HL-60 (cell line): ENCODE measurements around the gene DPT.

Experiments used
- DNase-seq, 2 experiments: peaks; one replicate each; pipeline ENCODE4 v3.0.0-alpha.2; 2010 to 2020; ENCODE audit warnings: low read depth in 1 of 2, low spot score in 1 of 2
- H3K27ac ChIP-seq: fragments of 250-450 bp; sonication (Bioruptor Pico); replicated peaks from 2 replicates; pipeline ENCODE4 v1.5.1; 2020; ENCODE audit warnings: mild to moderate bottlenecking, moderate library complexity
- H3K27me3 ChIP-seq: fragments of 250-450 bp; sonication (Bioruptor Pico); 2 replicates; pipeline ENCODE4 v1.5.1; 2021; ENCODE audit warnings: mild to moderate bottlenecking, moderate library complexity; ENCODE audit not compliant: insufficient read depth, poor library complexity, severe bottlenecking
- H3K4me3 ChIP-seq: replicated peaks from 2 replicates; pipeline ENCODE4 v1.5.1; 2011; ENCODE audit warnings: mild to moderate bottlenecking, control low read depth, low read length; ENCODE audit not compliant: insufficient read depth
- GABPA ChIP-seq: IDR thresholded peaks from 2 replicates; pipeline ENCODE4 v1.6.1; 2012; ENCODE audit warnings: low read depth
- POLR2AphosphoS5 ChIP-seq: IDR thresholded peaks from 2 replicates; pipeline ENCODE4 v1.6.1; 2012; ENCODE audit warnings: low read depth
- SPI1 ChIP-seq: IDR thresholded peaks from 2 replicates; pipeline ENCODE4 v1.6.1; 2012; ENCODE audit warnings: low read depth, mild to moderate bottlenecking, borderline replicate concordance
- TF ChIP-seq, protein P1 (sequence below): IDR thresholded peaks from 2 replicates; pipeline ENCODE4 v1.6.1; 2012; ENCODE audit warnings: low read depth; ENCODE audit not compliant: insufficient replicate concordance
- TF ChIP-seq, protein P2 (sequence below): IDR thresholded peaks from one replicate; pipeline ENCODE4 v1.5.1; 2011; ENCODE audit warnings: low read length, control low read depth, inconsistent platforms; ENCODE audit not compliant: insufficient read depth

DPT gene

DNA sequence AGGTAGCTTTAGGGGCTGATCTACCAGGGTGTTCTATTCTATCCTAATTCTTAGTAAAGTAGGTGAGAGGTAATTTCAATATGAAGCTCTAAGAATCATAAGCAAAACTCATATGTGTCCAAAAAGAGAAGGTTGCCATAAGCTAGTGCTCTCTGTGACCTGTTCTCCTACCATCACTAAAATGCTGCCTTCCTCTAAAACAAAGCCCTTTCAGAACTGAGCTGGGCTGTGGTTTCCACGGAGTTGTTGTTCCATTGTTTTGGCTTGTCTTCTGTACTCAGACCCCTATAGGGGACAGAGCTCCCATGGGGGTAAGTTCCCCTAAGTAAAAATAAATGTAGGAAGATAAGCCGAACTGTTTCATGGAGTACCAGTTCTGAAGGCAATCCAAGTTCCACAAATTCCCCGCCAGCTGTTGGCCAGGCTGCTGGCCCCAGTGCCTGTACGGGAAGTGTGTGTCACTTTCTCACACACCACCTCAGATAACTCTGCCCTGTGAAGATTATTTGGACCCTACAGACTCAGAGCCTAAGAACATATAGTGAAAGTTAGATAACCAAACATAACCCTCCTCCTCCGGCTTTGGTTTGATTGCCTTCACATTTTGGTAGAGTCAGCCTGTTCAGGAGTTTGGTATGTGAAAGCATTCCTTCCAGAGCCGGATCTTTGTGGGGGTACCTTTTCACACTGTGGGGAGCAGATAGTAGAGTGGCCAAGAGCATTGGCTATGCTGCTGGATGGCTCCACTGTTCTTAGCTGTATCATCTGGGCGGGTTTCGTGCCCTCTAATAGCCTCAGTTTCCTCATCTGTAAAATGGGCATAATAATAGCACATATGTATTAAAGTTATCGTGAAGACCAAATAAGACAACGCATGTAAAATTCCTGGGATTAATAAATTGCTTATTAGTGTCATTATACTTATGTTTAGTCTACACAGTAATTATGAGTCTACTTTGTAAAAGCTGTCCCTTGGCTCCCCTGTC is 10.8 kb downstream of the DPT start:
- DNase-seq = no peak
- H3K27me3 ChIP-seq = peaks cover 3% of the 10 kb centered on the region
- H3K4me3 ChIP-seq = no peak overlapping the region
- TF ChIP-seq GABPA (no peak), SPI1 (no peak)
- TF ChIP-seq, protein P1, sequence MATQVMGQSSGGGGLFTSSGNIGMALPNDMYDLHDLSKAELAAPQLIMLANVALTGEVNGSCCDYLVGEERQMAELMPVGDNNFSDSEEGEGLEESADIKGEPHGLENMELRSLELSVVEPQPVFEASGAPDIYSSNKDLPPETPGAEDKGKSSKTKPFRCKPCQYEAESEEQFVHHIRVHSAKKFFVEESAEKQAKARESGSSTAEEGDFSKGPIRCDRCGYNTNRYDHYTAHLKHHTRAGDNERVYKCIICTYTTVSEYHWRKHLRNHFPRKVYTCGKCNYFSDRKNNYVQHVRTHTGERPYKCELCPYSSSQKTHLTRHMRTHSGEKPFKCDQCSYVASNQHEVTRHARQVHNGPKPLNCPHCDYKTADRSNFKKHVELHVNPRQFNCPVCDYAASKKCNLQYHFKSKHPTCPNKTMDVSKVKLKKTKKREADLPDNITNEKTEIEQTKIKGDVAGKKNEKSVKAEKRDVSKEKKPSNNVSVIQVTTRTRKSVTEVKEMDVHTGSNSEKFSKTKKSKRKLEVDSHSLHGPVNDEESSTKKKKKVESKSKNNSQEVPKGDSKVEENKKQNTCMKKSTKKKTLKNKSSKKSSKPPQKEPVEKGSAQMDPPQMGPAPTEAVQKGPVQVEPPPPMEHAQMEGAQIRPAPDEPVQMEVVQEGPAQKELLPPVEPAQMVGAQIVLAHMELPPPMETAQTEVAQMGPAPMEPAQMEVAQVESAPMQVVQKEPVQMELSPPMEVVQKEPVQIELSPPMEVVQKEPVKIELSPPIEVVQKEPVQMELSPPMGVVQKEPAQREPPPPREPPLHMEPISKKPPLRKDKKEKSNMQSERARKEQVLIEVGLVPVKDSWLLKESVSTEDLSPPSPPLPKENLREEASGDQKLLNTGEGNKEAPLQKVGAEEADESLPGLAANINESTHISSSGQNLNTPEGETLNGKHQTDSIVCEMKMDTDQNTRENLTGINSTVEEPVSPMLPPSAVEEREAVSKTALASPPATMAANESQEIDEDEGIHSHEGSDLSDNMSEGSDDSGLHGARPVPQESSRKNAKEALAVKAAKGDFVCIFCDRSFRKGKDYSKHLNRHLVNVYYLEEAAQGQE = no peak
- H3K27ac ChIP-seq = no peak overlapping the region

DNA sequence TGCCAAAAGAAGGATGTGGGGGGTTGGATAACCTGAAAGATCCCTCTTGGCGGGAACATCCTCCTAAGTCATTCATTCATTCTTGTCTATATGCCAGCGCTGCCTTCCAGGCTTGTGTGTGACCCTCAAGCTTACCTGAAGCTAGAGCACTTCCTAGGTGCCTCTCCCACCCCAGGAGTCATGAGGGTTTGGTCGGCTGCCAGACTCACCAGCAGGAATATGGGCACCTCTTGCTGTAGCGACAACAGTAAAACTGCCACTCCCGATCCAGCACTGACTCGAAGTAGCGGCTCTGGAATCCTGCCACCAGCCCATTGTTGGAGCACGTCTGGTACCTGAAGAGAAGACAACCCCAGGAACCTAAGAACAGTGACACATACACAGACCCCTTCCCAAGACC is 15.0 kb downstream of the DPT start:
- no peak for TF ChIP-seq POLR2AphosphoS5
- Histone ChIP-seq H3K27me3 (no peaks in the 10 kb centered on the region), H3K27ac (no peak overlapping the region), H3K4me3 (no peak overlapping the region)
- DNase-seq = no peak

DNA sequence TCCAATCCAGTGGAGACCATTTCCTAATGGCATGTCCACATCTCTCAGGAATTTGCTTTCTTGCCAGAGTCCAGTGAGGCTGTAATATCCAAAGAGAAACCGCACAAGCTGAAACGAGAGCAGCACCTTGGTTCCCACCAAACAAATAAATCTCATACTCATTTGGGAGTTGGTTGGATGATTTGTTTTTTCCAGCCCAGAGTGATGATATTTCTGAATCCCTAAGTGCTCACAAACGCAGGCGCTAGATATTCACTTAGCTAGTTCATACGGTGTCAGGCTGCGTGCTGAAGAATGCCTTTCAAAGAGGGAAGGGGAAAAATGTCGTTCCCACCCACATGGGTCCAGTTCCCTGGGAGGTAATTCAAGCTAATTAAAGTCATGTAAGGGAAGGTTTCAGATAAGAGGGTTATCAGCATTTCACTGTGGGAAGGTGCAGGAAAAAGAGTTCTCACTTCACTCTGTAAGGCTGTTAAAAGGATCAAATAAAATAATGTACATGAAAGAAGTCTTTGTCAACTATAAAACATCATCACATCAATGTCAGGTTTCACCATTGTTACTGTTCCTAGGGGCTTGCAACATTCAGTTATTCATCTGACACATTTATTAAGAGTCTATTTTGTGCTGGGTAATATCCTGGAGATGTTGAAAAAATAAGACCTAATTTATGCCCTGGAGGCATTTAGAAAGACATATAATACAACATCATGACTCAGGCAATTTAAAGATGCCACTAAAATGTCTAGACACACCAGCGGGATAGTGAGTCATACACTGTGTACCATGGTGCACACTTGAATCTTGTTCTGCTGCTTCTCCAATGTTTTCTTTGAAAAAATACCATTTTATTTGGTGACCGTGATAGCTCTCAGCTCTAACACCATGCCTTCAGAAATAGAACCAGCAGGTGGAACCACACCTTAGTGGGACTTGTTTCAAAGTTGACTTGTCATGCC is 19.3 kb downstream of the DPT start:
- TF ChIP-seq, protein P2, sequence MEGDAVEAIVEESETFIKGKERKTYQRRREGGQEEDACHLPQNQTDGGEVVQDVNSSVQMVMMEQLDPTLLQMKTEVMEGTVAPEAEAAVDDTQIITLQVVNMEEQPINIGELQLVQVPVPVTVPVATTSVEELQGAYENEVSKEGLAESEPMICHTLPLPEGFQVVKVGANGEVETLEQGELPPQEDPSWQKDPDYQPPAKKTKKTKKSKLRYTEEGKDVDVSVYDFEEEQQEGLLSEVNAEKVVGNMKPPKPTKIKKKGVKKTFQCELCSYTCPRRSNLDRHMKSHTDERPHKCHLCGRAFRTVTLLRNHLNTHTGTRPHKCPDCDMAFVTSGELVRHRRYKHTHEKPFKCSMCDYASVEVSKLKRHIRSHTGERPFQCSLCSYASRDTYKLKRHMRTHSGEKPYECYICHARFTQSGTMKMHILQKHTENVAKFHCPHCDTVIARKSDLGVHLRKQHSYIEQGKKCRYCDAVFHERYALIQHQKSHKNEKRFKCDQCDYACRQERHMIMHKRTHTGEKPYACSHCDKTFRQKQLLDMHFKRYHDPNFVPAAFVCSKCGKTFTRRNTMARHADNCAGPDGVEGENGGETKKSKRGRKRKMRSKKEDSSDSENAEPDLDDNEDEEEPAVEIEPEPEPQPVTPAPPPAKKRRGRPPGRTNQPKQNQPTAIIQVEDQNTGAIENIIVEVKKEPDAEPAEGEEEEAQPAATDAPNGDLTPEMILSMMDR = no peak
- no peak for TF ChIP-seq SPI1
- TF ChIP-seq, protein P1 = no peak
- no peak for TF ChIP-seq POLR2AphosphoS5
- TF ChIP-seq GABPA = no peak
- Histone ChIP-seq H3K27me3 (no peaks in the 10 kb centered on the region), H3K4me3 (no peak overlapping the region), H3K27ac (no peak overlapping the region)
- DNase-seq = no peak

DNA sequence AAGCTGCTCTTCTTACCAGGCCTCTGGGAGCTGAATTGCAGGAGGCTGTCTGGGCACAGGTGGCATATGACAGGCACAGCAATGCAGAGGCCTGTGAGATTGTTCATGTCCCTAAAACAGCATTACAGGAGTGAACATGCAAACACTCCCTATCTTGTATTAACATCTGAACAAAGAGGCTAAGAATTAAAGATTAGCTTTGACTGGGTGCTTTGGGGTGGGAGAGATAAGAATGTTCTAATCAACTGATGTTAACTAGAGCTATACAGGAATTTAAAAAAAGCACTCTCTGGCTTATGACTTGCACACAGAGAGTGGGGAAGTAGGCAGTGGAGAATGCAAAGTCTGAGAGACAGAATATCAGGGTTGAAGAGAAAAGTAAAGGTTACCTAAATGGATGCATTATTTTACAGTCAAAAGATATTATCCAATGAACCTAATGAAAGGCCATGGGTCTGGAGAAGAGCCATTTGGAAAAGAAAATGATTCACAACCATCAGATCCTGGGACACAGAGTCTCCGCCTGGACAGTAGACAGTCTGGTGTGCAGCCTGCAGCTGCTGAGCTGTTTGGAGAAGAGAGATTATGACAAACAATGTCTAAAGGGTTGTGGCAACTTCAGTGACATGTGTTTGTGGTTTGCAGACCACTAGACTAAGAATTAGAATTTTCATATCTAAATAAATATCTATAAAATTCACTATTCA is 20.2 kb downstream of the DPT start:
- no peak for DNase-seq
- TF ChIP-seq, protein P2 = no peak
- TF ChIP-seq GABPA (no peak), SPI1 (no peak), POLR2AphosphoS5 (no peak)
- TF ChIP-seq, protein P1 = no peak
- Histone ChIP-seq H3K4me3 (no peak overlapping the region), H3K27ac (no peak overlapping the region), H3K27me3 (peaks cover 5% of the 10 kb centered on the region)
